GM18519 (cell line): Measurements from ENCODE around the gene PLD6.

ENCODE experiments used
- ATAC-seq: cut with Tn5 transposase; IDR thresholded peaks from one replicate; pipeline ENCODE4 v1.9.1; 2021; ENCODE audit warnings: mild to moderate bottlenecking, moderate library complexity; ENCODE audit not compliant: unreplicated experiment, low FRiP score

The PLD6 gene

GRCh38 chr17:17227608-17228520 lies 21.7 kb upstream of the PLD6 start:
- ATAC-seq = no peak

GRCh38 chr17:17226451-17227265 lies 20.5 kb upstream of the PLD6 start:
- ATAC-seq = no peak

- no peak for ATAC-seq
These were observed 19.8 kb upstream of the PLD6 start for GRCh38 chr17:17225901-17226300.

GRCh38 chr17:17224137-17224536 lies 18.0 kb upstream of the PLD6 start:
- no peak for ATAC-seq

GRCh38 chr17:17223736-17224135 lies 17.6 kb upstream of the PLD6 start:
- ATAC-seq = no peak

DNA sequence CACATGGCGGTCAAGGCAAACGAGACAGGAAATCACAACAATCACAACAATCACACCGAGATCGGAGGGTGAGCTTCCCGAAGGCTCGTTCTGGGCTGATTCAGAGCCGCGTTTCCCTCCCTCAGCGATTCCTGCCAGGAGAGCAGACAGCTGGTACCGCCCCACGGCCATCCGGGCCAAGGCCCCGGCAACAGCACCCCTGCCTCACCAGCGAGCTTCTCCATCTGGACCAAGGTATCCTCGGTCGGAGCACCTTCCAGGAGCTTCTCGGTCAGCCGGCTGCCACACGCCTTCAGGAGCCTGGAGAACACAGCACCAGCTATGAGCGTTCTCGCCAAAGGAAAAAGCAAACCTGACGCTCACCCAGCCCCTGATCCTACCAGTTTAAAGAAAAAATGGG lies 15.2 kb upstream of the PLD6 start:
- no peak for ATAC-seq

GRCh38 chr17:17220529-17220928 lies 14.4 kb upstream of the PLD6 start:
- ATAC-seq = no peak

GRCh38 chr17:17217995-17218394 lies 11.9 kb upstream of the PLD6 start:
- no peak for ATAC-seq

- ATAC-seq = no peak
These were observed 10.6 kb upstream of the PLD6 start for GRCh38 chr17:17216776-17217175.

DNA sequence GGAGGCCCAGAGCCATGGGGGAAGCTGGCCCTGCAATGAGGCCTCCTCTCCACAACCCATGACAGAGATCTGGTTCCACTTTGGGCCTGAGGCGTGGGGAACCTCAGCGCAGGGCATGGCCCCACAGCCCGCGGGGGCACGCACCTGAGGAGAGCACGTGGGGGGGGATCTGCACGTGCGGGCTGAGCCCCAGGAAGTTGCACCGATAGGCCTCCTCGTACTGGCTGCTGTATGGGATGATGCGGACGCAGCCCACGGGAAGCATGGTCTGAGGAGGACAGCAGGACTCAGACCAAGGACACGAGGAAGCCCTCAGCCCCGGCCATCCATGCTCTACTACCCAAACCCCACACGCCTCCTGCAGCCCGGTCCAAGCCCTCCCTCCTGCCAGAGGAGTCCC lies 10.1 kb upstream of the PLD6 start:
- no peak for ATAC-seq

DNA sequence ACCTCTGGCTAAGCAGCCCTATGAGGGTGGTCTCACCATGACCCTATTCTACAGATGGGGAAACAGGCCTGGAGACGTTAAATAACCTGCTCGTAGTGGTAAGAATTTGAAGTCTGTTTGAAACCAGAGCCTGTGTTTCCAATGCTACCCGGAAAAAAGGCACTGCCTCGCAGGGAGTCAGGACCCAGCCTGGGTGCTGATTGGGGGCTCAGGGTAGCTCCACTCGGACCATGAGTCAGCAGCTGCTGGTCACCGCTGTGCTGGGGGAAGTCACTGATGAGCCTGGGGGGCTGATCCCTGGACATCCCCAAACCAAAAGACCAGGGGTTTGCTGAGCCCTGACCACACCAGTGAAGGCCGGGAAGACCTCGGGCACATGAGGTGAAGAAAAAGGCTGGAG lies 9.4 kb upstream of the PLD6 start:
- ATAC-seq = no peak

DNA sequence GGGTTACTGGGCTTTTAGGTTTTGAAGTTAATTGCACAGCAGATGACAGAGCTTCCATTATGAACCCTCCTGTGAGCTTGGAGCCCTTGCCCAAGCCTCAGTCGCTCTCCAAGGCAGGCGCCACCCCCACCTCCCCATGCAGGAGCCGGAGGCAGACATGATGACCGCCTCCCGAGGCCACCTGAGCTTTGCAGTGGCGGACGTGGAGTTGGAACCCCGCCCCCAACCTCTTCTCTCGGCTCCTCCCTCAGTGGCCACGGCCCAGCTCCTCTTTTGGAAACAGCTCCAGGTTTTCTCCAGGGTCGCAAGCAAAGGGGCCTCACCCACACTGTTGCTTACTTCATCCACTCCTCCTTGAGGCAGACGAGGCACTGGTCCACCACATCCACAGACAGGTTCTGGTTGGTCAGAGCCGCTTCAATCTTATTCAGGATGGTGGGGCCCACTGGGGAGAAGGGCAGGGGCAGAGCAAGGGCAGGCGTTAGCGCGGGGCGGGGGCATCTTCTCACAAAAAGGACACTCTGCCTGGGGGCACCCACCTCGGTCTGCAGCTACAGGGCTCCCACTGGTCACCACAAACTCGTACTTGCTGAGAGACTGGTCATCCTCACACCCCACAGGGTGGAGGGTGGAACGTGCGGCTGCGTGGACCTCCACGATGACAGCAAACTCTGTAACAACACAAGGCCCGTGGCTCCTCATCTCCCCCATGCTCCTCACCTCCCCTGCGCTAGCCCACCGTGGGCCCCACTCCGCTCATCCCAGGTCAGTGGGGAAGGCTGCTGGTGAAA lies 8.7 kb upstream of the PLD6 start:
- ATAC-seq = no peak

DNA sequence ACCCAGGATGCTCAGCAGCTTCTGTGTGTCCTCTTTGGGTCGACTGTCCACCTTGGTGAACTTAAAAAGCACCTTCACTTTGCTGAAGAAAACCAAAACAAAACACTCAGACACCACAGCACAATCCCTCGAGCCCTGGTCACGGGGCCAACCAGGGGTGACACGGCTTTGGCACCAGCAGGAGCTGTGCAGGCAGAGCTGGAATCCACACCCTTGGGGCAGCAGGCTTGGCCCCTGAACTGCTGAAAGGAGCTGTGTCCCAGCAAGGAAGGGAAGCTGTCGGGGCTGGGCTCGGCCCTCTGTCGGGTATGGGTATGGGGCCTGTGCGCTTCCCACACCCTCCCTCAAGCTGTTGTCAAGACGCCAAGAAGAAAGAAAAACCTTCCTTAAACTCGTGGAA lies 7.6 kb upstream of the PLD6 start:
- ATAC-seq = no peak

- ATAC-seq = no peak
These were observed 1.9 kb upstream of the PLD6 start for GRCh38 chr17:17207998-17208397.

GRCh38 chr17:17206913-17207335 lies 791 bp upstream of the PLD6 start:
- ATAC-seq = no peak

DNA sequence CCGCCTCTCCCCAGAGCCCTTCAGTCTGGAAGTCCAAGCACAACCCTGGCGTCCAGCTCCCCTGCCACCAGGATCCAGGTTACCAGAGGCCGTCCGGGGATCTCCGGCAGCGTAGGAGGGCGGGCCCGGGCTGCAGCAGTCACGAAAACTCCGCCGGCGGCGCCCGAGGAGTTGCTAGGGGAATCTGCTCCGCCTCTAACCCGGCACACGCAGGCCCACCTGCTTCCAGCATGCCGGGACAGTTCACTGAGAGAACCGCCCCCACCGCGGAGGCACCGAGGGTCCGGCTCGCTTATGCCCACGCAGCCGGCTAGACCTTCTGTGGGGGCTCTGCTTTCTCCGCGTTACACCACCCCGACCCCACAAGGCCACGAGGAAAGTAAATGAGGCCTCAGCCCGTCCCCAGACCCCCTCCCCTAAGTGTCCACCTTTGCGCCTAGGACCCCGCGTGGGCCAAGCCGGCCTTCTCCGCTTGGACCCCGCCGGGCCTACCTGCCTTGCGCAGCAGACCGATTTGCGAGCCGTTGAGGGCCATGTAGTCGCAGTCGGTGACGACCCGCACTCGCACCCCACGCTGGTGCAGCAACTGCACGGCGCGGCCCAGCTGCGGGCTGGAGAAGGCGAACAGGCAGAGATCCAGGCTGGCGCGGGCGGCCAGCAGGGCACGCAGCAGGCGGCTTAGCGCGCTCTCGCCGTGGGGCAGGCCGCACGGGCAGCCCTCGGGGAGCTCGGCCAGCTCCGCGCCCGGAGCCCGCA lies 587 bp downstream of the PLD6 start:
- ATAC-seq = no peak

GRCh38 chr17:17204635-17205231 lies 1.4 kb downstream of the PLD6 start:
- no peak for ATAC-seq

- no peak for ATAC-seq
These were observed 2.0 kb downstream of the PLD6 start for GRCh38 chr17:17204041-17204591.

DNA sequence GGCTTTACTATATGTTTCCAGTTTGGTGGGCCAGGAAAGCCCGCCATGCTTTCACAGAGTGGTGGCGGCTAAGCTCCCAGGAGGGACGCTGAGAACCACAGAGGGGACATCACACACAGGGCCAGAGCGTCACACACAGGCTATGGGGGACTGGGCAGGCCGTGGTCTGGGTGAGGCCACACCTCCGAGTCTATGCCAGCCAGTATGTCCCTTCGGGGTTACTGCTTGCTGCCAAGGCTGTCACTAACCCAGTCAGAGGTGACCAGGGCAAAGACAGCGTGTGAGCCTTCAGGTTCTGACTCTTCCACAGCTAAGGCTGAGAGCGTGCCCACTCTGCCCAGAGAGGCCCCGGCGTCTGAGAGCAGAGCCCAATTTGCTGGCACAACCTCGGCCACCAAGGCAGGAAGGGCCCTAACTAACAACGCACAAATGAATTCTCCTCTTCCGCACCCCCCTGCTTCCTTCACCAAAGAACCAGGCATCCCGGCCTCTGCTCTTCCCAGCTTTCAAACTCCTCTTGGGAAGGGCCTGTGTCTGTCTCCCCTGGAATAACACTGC lies 2.9 kb downstream of the PLD6 start:
- no peak for ATAC-seq
